OCI-LY7 (cell line): Measurements from ENCODE around the gene ANAPC16. TPM values are rescaled to one million over a fixed set of nuclear protein-coding genes. Genes with fewer than 3 reads are reported as not detected.

Experiments used
- BruUV-seq: library from RNA; stranded (reverse); fragments of 400-500 nt; replicated peaks from 2 replicates; lab custom pipeline; 2021; lab: Mats Ljungman, UMichigan
- CTCF ChIA-PET: fragments of 300-600 bp; sonication (Branson Sonifier 250); formaldehyde crosslinking; loops from one replicate; lab custom pipeline; 2022; ENCODE audit warnings: antibody characterized with exemption; ENCODE audit not compliant: unreplicated experiment; lab: Charles Lee
- POLR2A ChIA-PET: fragments of 300-600 bp; sonication (Branson Sonifier 250); formaldehyde crosslinking; loops from one replicate; lab custom pipeline; 2022; ENCODE audit warnings: antibody characterized with exemption; lab: Charles Lee
- DNase-seq: peaks from one replicate; pipeline ENCODE4 v3.0.0-alpha.2; 2015; ENCODE audit warnings: low spot score
- H2AFZ ChIP-seq: fragments of 200-600 bp; sonication (generic), shearing (Covaris generic); 2 replicates; pipeline ENCODE4 v1.6.1; 2014; ENCODE audit warnings: mild to moderate bottlenecking, antibody characterized with exemption, low read length, moderate library complexity
- H3K27ac ChIP-seq: fragments of 200-600 bp; sonication (generic); 2 replicates; pipeline ENCODE4 v1.5.1; 2014; ENCODE audit warnings: mixed run types, low read depth, mild to moderate bottlenecking, moderate library complexity, low read length, inconsistent platforms; ENCODE audit not compliant: poor library complexity, severe bottlenecking
- H3K36me3 ChIP-seq: fragments of 200-600 bp; sonication (generic); 2 replicates; pipeline ENCODE4 v1.6.1; 2014; ENCODE audit warnings: mild to moderate bottlenecking, antibody characterized with exemption, low read length, moderate library complexity, mixed read lengths; ENCODE audit not compliant: insufficient read depth
- H3K4me1 ChIP-seq: fragments of 200-600 bp; sonication (generic); 2 replicates; pipeline ENCODE4 v1.5.1; 2014; ENCODE audit warnings: mild to moderate bottlenecking, low read length; ENCODE audit not compliant: insufficient read depth, poor library complexity, severe bottlenecking
- H3K4me2 ChIP-seq: fragments of 200-600 bp; sonication (generic); 2 replicates; pipeline ENCODE4 v1.6.1; 2014; ENCODE audit warnings: mild to moderate bottlenecking, low read length
- H3K4me3 ChIP-seq: fragments of 200-600 bp; sonication (generic); 2 replicates; pipeline ENCODE4 v1.5.1; 2014; ENCODE audit warnings: mild to moderate bottlenecking, low read depth, low read length; ENCODE audit not compliant: poor library complexity, severe bottlenecking
- H3K79me2 ChIP-seq: fragments of 200-600 bp; sonication (generic); 2 replicates; pipeline ENCODE4 v1.6.1; 2016; ENCODE audit warnings: low read depth, mild to moderate bottlenecking, low read length, moderate library complexity, mixed read lengths; ENCODE audit not compliant: insufficient read depth
- H3K9me2 ChIP-seq: fragments of 200-600 bp; sonication (generic); 2 replicates; pipeline ENCODE4 v1.6.1; 2016; ENCODE audit warnings: mild to moderate bottlenecking, low read length, mixed read lengths; ENCODE audit not compliant: insufficient read depth
- H3K9me3 ChIP-seq: fragments of 200-600 bp; sonication (generic); 2 replicates; pipeline ENCODE4 v1.6.1; 2014; ENCODE audit warnings: mild to moderate bottlenecking, mixed run types, low read length, mixed read lengths
- H4K20me1 ChIP-seq: fragments of 200-600 bp; sonication (generic); 2 replicates; pipeline ENCODE4 v1.6.1; 2014; ENCODE audit warnings: mild to moderate bottlenecking, antibody characterized with exemption, low read length, moderate library complexity, mixed read lengths; ENCODE audit not compliant: insufficient read depth
- EZH2phosphoT487 ChIP-seq: fragments of 200-600 bp; sonication (generic); IDR thresholded peaks from 2 replicates; pipeline ENCODE4 v1.6.1; 2018; ENCODE audit warnings: low read depth, borderline replicate concordance, mild to moderate bottlenecking, mixed run types, antibody characterized with exemption, low read length, moderate library complexity, mixed read lengths
- intact Hi-C: fragments of 100-400 bp; cut with micrococcal nuclease; formaldehyde crosslinking; loops from one replicate; pipeline ENCODE4 v1.10.0; 2022; ENCODE audit not compliant: unreplicated experiment
- total RNA-seq, 2 experiments: library from RNA; depleted of rRNA in 1 of 2; stranded (reverse); fragments of >200 nt in 1 of 2; shearing (Covaris generic) in 1 of 2; gene quantifications; 2 replicates each; pipeline ENCODE4 v1.2.3, GENCODE V29; 2014 to 2022
- TF ChIP-seq, protein P1 (sequence below): fragments of 200-600 bp; sonication (generic); conservative IDR thresholded peaks from 2 replicates; pipeline ENCODE4 v1.5.1; 2014; ENCODE audit warnings: mild to moderate bottlenecking, antibody characterized with exemption, low read length, moderate library complexity, mixed read lengths

ANAPC16 gene
- total RNA-seq, 2 experiments from 2014 or later: 68.0 to 92.8 TPM

DNA sequence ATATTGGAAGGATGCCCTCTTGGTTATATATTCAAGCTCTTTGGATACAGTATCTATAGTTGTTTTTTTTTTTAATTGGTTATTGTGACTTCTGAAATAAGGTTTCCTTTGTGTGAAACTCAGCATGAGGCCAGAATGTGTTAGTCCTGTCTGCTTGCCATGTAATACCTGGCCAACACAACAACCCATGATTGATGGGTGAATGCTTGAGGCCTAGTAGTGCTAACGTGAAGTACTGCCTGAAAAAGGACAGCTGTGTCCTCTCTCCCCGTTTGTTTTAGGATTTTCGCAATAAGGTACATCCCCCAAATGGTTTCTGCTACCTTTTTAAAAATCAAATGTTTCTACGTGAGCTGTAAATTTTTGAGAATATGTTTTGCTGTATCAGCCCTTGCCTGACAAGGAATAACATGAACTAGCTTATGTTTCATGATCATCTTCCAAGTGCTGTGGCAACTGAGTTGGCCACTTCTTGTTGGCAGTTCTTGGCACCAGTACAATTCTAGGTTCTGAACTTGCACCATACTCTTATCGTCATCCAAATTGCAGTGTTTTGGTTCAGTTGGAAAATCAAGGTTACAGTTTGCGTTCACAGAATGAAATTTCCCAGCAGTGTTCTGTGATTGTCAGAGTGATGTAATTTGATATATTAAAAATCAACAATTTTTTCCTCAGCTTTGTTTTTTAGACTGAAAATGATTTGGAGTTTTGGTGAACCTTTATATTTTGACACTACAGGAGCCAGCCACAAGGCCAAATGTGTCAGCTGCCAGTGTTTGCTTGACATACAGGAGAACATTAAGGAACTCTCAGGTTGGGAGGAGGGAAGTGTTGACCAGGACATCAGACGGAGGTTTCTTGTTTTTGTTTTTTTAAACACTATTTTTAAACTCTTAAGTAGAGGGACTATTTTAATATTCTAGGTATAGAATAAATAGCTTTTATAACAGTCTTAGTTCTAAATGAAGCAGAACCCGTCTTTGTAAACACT is 13.7 kb downstream of the ANAPC16 start:
- TF ChIP-seq, protein P1, sequence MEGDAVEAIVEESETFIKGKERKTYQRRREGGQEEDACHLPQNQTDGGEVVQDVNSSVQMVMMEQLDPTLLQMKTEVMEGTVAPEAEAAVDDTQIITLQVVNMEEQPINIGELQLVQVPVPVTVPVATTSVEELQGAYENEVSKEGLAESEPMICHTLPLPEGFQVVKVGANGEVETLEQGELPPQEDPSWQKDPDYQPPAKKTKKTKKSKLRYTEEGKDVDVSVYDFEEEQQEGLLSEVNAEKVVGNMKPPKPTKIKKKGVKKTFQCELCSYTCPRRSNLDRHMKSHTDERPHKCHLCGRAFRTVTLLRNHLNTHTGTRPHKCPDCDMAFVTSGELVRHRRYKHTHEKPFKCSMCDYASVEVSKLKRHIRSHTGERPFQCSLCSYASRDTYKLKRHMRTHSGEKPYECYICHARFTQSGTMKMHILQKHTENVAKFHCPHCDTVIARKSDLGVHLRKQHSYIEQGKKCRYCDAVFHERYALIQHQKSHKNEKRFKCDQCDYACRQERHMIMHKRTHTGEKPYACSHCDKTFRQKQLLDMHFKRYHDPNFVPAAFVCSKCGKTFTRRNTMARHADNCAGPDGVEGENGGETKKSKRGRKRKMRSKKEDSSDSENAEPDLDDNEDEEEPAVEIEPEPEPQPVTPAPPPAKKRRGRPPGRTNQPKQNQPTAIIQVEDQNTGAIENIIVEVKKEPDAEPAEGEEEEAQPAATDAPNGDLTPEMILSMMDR: no peak
- no peak for TF ChIP-seq EZH2phosphoT487
- ChIA-PET CTCF (interaction anchor here (1.2 to 1.5 kb wide), 2 partner anchors 103 kb away, joined by 3 to 4 read pairs; no protein-coding TSS in a partner anchor), POLR2A (interaction anchor here (0.7 to 1.9 kb wide), 7 partner anchors 8 to 1189 kb away, joined by 3 to 9 read pairs (median 3); no protein-coding TSS in a partner anchor)

DNA sequence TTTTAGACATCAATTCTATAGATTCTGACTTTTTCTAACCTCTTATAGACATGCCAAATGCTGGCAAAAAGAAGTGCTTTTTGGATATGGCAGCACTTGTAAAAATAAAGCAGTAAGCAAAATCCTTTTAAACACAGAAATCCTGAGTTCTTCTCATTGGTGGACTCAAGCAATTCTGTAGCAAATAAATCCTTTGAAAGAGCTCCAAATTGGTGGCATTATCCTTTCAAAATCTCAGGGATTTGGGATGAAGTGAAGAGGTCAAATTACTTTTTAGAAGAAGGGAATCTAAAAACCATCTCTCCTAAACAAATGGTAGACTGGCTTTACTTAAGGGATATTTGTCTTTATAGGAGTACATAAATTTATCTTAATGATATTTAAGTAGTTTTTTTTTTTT is 17.8 kb downstream of the ANAPC16 start:
- H2AFZ ChIP-seq: no peak overlapping the region
- intact Hi-C loops: no loop called here
- no peaks in the 10 kb centered on the region for H3K9me3 ChIP-seq
- no peak overlapping the region for H3K4me2 ChIP-seq
- H3K9me2 ChIP-seq: no peaks in the 10 kb centered on the region
- no peaks in the 10 kb centered on the region for H4K20me1 ChIP-seq
- DNase-seq: no peak
- BruUV-seq: no TSS peak
- no peak overlapping the region for H3K4me3 ChIP-seq
- H3K79me2 ChIP-seq: peaks cover 6% of the 10 kb centered on the region; the same call in 1 of the 2 replicates
- peaks cover 2% of the 10 kb centered on the region for H3K4me1 ChIP-seq
- H3K36me3 ChIP-seq: peaks cover 68% of the 10 kb centered on the region
- ChIA-PET POLR2A (interaction anchor here (0.9 to 1.0 kb wide), 2 partner anchors 23 to 54 kb away, joined by 4 to 6 read pairs; no protein-coding TSS in a partner anchor), CTCF (no interaction called here)
- H3K27ac ChIP-seq: no peak overlapping the region
- TF ChIP-seq, protein P1: no peak
- TF ChIP-seq EZH2phosphoT487: no peak

More for the DNA sequence above, 13.7 kb downstream of the ANAPC16 start:
- no peak overlapping the region for H3K4me3 ChIP-seq
- H3K79me2 ChIP-seq: peaks cover 31% of the 10 kb centered on the region; the same call in 1 of the 2 replicates
- intact Hi-C loops: no loop called here
- H2AFZ ChIP-seq: no peak overlapping the region
- 0 out of 2 replicates have a peak, but pooled peaks cover 3% of the 10 kb centered on the region for H4K20me1 ChIP-seq
- no peaks in the 10 kb centered on the region for H3K9me2 ChIP-seq
- H3K27ac ChIP-seq: no peak overlapping the region
- no peaks in the 10 kb centered on the region for H3K9me3 ChIP-seq
- H3K4me1 ChIP-seq: peaks cover 14% of the 10 kb centered on the region
- no peak overlapping the region for H3K4me2 ChIP-seq
- no TSS peak for BruUV-seq
- DNase-seq: no peak
- H3K36me3 ChIP-seq: peaks cover 80% of the 10 kb centered on the region
